GM23338 (cell line): ENCODE data around the gene THRA. TPM values are rescaled to one million over a fixed set of nuclear protein-coding genes. Genes with fewer than 3 reads are reported as not detected.

Experiments used
- ATAC-seq: fragments of 200-7000 bp; cut with Tn5 transposase; 3 replicates; pipeline ENCODE4 v1.9.1; 2020
- DNase-seq: peaks from one replicate; pipeline ENCODE4 v3.0.0-alpha.2; 2015; ENCODE audit warnings: low spot score
- H2AFZ ChIP-seq: fragments of 200-600 bp; sonication (generic); 2 replicates; pipeline ENCODE4 v1.8.0; 2016; ENCODE audit warnings: antibody characterized with exemption, mild to moderate bottlenecking, moderate library complexity
- H3F3A ChIP-seq: fragments of 200-600 bp; sonication (generic); replicated peaks from 2 replicates; pipeline ENCODE4 v1.8.0; 2017; ENCODE audit warnings: antibody characterized with exemption, mixed run types, low read depth
- H3K27ac ChIP-seq: fragments of 200-600 bp; sonication (generic); 2 replicates; pipeline ENCODE4 v1.6.1; 2016; ENCODE audit warnings: low read depth
- H3K27me3 ChIP-seq: fragments of 200-600 bp; sonication (generic); 2 replicates; pipeline ENCODE4 v1.8.0; 2016; ENCODE audit warnings: mild to moderate bottlenecking, mixed run types, moderate library complexity; ENCODE audit not compliant: insufficient read depth
- H3K36me3 ChIP-seq: fragments of 200-600 bp; sonication (generic); 2 replicates; pipeline ENCODE4 v1.8.0; 2016; ENCODE audit warnings: mild to moderate bottlenecking; ENCODE audit not compliant: insufficient read depth
- H3K4me1 ChIP-seq: fragments of 200-600 bp; sonication (generic); 2 replicates; pipeline ENCODE4 v1.8.0; 2016; ENCODE audit warnings: mild to moderate bottlenecking, moderate library complexity; ENCODE audit not compliant: insufficient read depth
- H3K4me2 ChIP-seq: fragments of 200-600 bp; sonication (generic); 2 replicates; pipeline ENCODE4 v1.7.1; 2017; ENCODE audit warnings: mixed run types
- H3K4me3 ChIP-seq: fragments of 200-600 bp; sonication (generic); 2 replicates; pipeline ENCODE4 v1.6.1; 2016; ENCODE audit warnings: mixed run types
- H3K79me2 ChIP-seq: fragments of 200-600 bp; sonication (generic); replicated peaks from 2 replicates; pipeline ENCODE4 v1.8.0; 2017; ENCODE audit warnings: mild to moderate bottlenecking; ENCODE audit not compliant: insufficient read depth
- H3K9me2 ChIP-seq: fragments of 200-600 bp; sonication (generic); 2 replicates; pipeline ENCODE4 v1.8.0; 2017; ENCODE audit not compliant: insufficient read depth
- H4K20me1 ChIP-seq: fragments of 200-600 bp; sonication (generic); replicated peaks from 2 replicates; pipeline ENCODE4 v1.8.0; 2017; ENCODE audit warnings: mild to moderate bottlenecking; ENCODE audit not compliant: insufficient read depth
- H3K27ac Mint-ChIP-seq: 2 replicates; pipeline ENCODE4 v1.8.0; 2020; ENCODE audit warnings: inconsistent platforms, mild to moderate bottlenecking, moderate library complexity, mixed read lengths
- H3K27me3 Mint-ChIP-seq: 3 replicates; pipeline ENCODE4 v1.8.0; 2022; ENCODE audit warnings: low read depth, mild to moderate bottlenecking, moderate library complexity, mixed read lengths, inconsistent platforms; ENCODE audit not compliant: insufficient read depth, poor library complexity
- H3K36me3 Mint-ChIP-seq: 3 replicates; pipeline ENCODE4 v1.8.0; 2021; ENCODE audit warnings: low read depth, mild to moderate bottlenecking, inconsistent platforms, moderate library complexity, mixed read lengths
- H3K4me1 Mint-ChIP-seq: 3 replicates; pipeline ENCODE4 v1.8.0; 2020; ENCODE audit warnings: mild to moderate bottlenecking, inconsistent platforms, mixed read lengths
- H3K4me3 Mint-ChIP-seq: 3 replicates; pipeline ENCODE4 v1.8.0; 2021; ENCODE audit warnings: moderate library complexity, mild to moderate bottlenecking, inconsistent platforms, mixed read lengths
- H3K9me3 Mint-ChIP-seq: 3 replicates; pipeline ENCODE4 v1.8.0; 2020; ENCODE audit warnings: moderate library complexity, mild to moderate bottlenecking, inconsistent platforms, mixed read lengths
- CREB1 ChIP-seq: fragments of 250-450 bp; sonication (Bioruptor Pico); IDR thresholded peaks from 2 replicates; pipeline ENCODE4 v1.5.0; 2020; ENCODE audit warnings: low read depth, mild to moderate bottlenecking, moderate library complexity
- EZH2 ChIP-seq: fragments of 200-600 bp; sonication (generic); IDR thresholded peaks from one replicate; pipeline ENCODE4 v1.8.0; 2017; ENCODE audit warnings: antibody characterized with exemption, mild to moderate bottlenecking, low read depth; ENCODE audit not compliant: unreplicated experiment
- EZH2phosphoT487 ChIP-seq: fragments of 200-600 bp; sonication (generic); IDR thresholded peaks from one replicate; pipeline ENCODE4 v1.8.1; 2018; ENCODE audit warnings: antibody characterized with exemption; ENCODE audit not compliant: unreplicated experiment
- NANOG ChIP-seq: IDR thresholded peaks from 2 replicates; pipeline ENCODE4 v1.6.1; 2016; ENCODE audit warnings: antibody characterized with exemption, borderline replicate concordance
- POLR2AphosphoS5 ChIP-seq: IDR thresholded peaks from 2 replicates; pipeline ENCODE4 v1.6.1; 2016; ENCODE audit warnings: antibody characterized with exemption, low read depth
- ZNF114 ChIP-seq: fragments of 250-450 bp; sonication (Bioruptor Pico); IDR thresholded peaks from 2 replicates; pipeline ENCODE4 v1.5.0; 2020; ENCODE audit warnings: mild to moderate bottlenecking, moderate library complexity
- ZNF331 ChIP-seq: fragments of 250-450 bp; sonication (Bioruptor Pico); IDR thresholded peaks from 2 replicates; pipeline ENCODE4 v1.5.0; 2020; ENCODE audit warnings: low read depth, mild to moderate bottlenecking, moderate library complexity
- polyA plus RNA-seq: library from polyadenylated mRNA; unstranded; fragments of >200 nt; fragmentation: Nextera tagmentation; extraction: Ambion mirVana; gene quantifications from 2 replicates; pipeline ENCODE4 v1.2.1, GENCODE V29; 2016
- total RNA-seq: library from RNA; depleted of rRNA; stranded (reverse); fragments of >200 nt; shearing (Covaris generic); gene quantifications from 2 replicates; pipeline ENCODE4 v1.2.3, GENCODE V29; 2014
- TF ChIP-seq, protein P1 (sequence below): fragments of 250-450 bp; sonication (Bioruptor Pico); IDR thresholded peaks from 2 replicates; pipeline ENCODE4 v1.5.0; 2020; ENCODE audit warnings: mild to moderate bottlenecking, moderate library complexity
- TF ChIP-seq, protein P2 (sequence below): IDR thresholded peaks from 2 replicates; pipeline ENCODE4 v1.6.1; 2016; ENCODE audit warnings: antibody characterized with exemption

Gene THRA
- total and polyA plus RNA-seq, 2 experiments from 2014 or later: 3.4 to 10.5 TPM

DNA sequence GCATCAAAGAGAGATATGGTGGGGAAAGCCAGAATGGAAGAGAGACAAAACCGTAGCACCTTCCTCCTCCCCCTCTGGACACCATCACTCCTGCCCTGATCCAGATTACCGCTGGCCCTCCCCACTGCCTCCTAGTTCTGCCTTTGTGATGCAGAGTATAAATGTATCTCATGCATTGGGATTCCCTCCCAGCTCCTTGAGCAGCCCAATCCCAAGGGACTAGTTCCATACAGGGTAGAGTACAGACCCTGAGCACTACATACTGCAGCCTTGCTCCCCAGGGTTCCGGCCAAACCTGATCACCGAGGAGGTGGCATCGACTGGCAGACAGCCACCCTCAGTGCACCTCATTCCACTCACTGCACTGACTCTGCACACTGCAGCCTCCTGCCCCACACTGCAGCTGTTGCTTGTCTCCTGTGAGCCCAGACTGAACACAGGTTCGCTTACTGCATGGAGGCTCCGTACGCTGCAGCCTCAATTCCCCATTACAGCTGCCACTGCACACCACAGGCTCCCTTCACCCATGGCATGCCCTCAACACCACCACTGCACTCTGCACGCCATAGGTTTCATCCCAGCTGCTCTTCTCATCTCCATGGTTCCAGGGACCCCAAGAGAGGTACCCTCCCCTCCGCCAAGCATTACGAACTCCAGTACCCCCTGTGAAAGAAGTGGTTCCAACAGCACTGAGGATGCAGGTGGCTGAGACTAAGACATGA lies 1.7 kb upstream of the THRA start (continued):
- TF ChIP-seq POLR2AphosphoS5 (no peak), NANOG (no peak), CREB1 (CRISPR knock-in tag) (no peak), ZNF114 (CRISPR knock-in tag) (no peak)
- TF ChIP-seq, protein P1, sequence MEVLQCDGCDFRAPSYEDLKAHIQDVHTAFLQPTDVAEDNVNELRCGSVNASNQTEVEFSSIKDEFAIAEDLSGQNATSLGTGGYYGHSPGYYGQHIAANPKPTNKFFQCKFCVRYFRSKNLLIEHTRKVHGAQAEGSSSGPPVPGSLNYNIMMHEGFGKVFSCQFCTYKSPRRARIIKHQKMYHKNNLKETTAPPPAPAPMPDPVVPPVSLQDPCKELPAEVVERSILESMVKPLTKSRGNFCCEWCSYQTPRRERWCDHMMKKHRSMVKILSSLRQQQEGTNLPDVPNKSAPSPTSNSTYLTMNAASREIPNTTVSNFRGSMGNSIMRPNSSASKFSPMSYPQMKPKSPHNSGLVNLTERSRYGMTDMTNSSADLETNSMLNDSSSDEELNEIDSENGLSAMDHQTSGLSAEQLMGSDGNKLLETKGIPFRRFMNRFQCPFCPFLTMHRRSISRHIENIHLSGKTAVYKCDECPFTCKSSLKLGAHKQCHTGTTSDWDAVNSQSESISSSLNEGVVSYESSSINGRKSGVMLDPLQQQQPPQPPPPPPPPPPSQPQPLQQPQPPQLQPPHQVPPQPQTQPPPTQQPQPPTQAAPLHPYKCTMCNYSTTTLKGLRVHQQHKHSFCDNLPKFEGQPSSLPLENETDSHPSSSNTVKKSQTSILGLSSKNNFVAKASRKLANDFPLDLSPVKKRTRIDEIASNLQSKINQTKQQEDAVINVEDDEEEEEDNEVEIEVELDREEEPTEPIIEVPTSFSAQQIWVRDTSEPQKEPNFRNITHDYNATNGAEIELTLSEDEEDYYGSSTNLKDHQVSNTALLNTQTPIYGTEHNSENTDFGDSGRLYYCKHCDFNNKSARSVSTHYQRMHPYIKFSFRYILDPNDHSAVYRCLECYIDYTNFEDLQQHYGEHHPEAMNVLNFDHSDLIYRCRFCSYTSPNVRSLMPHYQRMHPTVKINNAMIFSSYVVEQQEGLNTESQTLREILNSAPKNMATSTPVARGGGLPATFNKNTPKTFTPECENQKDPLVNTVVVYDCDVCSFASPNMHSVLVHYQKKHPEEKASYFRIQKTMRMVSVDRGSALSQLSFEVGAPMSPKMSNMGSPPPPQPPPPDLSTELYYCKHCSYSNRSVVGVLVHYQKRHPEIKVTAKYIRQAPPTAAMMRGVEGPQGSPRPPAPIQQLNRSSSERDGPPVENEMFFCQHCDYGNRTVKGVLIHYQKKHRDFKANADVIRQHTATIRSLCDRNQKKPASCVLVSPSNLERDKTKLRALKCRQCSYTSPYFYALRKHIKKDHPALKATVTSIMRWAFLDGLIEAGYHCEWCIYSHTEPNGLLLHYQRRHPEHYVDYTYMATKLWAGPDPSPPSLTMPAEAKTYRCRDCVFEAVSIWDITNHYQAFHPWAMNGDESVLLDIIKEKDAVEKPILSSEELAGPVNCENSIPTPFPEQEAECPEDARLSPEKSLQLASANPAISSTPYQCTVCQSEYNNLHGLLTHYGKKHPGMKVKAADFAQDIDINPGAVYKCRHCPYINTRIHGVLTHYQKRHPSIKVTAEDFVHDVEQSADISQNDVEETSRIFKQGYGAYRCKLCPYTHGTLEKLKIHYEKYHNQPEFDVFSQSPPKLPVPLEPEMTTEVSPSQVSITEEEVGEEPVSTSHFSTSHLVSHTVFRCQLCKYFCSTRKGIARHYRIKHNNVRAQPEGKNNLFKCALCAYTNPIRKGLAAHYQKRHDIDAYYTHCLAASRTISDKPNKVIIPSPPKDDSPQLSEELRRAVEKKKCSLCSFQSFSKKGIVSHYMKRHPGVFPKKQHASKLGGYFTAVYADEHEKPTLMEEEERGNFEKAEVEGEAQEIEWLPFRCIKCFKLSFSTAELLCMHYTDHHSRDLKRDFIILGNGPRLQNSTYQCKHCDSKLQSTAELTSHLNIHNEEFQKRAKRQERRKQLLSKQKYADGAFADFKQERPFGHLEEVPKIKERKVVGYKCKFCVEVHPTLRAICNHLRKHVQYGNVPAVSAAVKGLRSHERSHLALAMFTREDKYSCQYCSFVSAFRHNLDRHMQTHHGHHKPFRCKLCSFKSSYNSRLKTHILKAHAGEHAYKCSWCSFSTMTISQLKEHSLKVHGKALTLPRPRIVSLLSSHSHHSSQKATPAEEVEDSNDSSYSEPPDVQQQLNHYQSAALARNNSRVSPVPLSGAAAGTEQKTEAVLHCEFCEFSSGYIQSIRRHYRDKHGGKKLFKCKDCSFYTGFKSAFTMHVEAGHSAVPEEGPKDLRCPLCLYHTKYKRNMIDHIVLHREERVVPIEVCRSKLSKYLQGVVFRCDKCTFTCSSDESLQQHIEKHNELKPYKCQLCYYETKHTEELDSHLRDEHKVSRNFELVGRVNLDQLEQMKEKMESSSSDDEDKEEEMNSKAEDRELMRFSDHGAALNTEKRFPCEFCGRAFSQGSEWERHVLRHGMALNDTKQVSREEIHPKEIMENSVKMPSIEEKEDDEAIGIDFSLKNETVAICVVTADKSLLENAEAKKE (CRISPR knock-in tag): no peak

DNA sequence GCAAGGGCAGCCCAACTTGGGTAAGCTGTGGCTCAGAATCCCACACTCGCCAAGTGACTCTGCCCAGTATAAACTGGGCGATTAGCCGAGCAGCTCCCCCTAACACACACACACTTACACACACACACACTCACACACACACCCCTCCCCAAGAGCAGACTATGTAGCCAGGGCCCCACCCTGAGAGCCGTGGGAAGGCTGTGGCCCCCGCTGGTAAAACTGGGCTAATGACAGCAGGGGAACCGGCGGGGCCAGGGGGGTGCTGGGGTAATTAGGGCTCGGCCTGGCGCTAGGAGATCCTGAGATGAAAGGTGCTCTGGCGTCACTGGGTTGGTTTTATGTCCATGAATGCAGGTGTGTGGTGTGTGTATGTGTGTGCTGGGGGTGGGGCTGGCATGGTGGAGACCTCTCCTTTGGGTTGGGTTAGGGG lies 1.1 kb upstream of the THRA start:
- Histone ChIP-seq H4K20me1 (no peaks in the 10 kb centered on the region), H3K4me1 (peaks cover 34% of the 10 kb centered on the region), H3K36me3 (no peaks in the 10 kb centered on the region), H3K27ac (no peak overlapping the region), H3K4me2 (peak overlapping the region; percentile 88), H3K9me2 (no peaks in the 10 kb centered on the region), H3F3A (0 out of 2 replicates have a peak, but pooled peaks cover 15% of the 10 kb centered on the region), H3K4me3 (peak overlapping the region; percentile 72; the same call in 1 of the 2 replicates), H2AFZ (no peak overlapping the region), H3K27me3 (peaks cover 20% of the 10 kb centered on the region), H3K79me2 (no peaks in the 10 kb centered on the region)
- no peaks in the 10 kb centered on the region for H3K9me3 Mint-ChIP-seq
- peaks cover 29% of the 10 kb centered on the region for H3K27me3 Mint-ChIP-seq
- H3K27ac Mint-ChIP-seq: no peak overlapping the region
- H3K4me3 Mint-ChIP-seq: peak overlapping the region; percentile 88
- DNase-seq (no peak), ATAC-seq (no peak)
- peaks cover 53% of the 10 kb centered on the region for H3K4me1 Mint-ChIP-seq
- no peaks in the 10 kb centered on the region for H3K36me3 Mint-ChIP-seq
- TF ChIP-seq, protein P2, sequence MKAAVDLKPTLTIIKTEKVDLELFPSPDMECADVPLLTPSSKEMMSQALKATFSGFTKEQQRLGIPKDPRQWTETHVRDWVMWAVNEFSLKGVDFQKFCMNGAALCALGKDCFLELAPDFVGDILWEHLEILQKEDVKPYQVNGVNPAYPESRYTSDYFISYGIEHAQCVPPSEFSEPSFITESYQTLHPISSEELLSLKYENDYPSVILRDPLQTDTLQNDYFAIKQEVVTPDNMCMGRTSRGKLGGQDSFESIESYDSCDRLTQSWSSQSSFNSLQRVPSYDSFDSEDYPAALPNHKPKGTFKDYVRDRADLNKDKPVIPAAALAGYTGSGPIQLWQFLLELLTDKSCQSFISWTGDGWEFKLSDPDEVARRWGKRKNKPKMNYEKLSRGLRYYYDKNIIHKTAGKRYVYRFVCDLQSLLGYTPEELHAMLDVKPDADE: no peak
- no peak for TF ChIP-seq EZH2phosphoT487
- no peak for TF ChIP-seq ZNF331
- no peak for TF ChIP-seq NANOG
- TF ChIP-seq CREB1 (CRISPR knock-in tag): no peak
- TF ChIP-seq EZH2: no peak
